Purkinje cell (primary cell): Measurements from ENCODE around the gene SLC25A25. TPM values are rescaled to one million over a fixed set of nuclear protein-coding genes. Genes with fewer than 3 reads are reported as not detected.

Source experiments
- polyA plus RNA-seq: library from polyadenylated mRNA; unstranded; fragments of >200 nt; fragmentation: Nextera tagmentation; gene quantifications from 2 replicates; pipeline ENCODE4 v1.2.1, GENCODE V29; 2014

The SLC25A25 gene
- polyA plus RNA-seq = 5.9 and 7.0 TPM in 2 replicates

GRCh38 chr9:128067645-128068385 is at the start of gene SLC25A25:
SLC25A25 (plus strand) TSS chr9:128068232; CDS start chr9:128068320, 88 bp downstream.

GRCh38 chr9:128066713-128067644 is 1.1 kb upstream of the SLC25A25 start, which contains the start of gene NAIF1:
NAIF1 (minus strand) TSS chr9:128067320; CDS start chr9:128067101, 219 bp downstream.

GRCh38 chr9:128127568-128127989 is 59.5 kb downstream of the SLC25A25 start, which contains the start of gene PTGES2:
PTGES2 (minus strand) TSS chr9:128127729; CDS start chr9:128127717, 12 bp downstream.

GRCh38 chr9:128149001-128149701 is 81.1 kb downstream of the SLC25A25 start, which contains the start of gene LCN2:
LCN2 (plus strand) TSS chr9:128149453; CDS start chr9:128149526, 73 bp downstream.

Other genes starting within 250 kb of the SLC25A25 start
- 0.08 TPM in 1 of 2 replicates, not detected in the other for gene ENG, start 213.6 kb upstream of the SLC25A25 start, polyA plus RNA-seq
- gene AK1, start 190.6 kb upstream of the SLC25A25 start, polyA plus RNA-seq = 86.9 and 113 TPM in 2 replicates
- gene ST6GALNAC6, start 168.6 kb upstream of the SLC25A25 start, polyA plus RNA-seq = 2.7 and 6.1 TPM in 2 replicates
- gene ST6GALNAC4, start 151.2 kb upstream of the SLC25A25 start, polyA plus RNA-seq = 1.7 TPM in 2 replicates
- gene PIP5KL1, start 137.5 kb upstream of the SLC25A25 start, polyA plus RNA-seq = not detected in 2 replicates
- gene DPM2, start 130.4 kb upstream of the SLC25A25 start, polyA plus RNA-seq = 13.0 and 32.8 TPM in 2 replicates
- 1.2 and 4.2 TPM in 2 replicates for gene EEIG1, start 87.2 kb upstream of the SLC25A25 start, polyA plus RNA-seq
- gene NAIF1, start 912 bp upstream of the SLC25A25 start, polyA plus RNA-seq = 2.3 and 4.7 TPM in 2 replicates
- gene PTGES2, start 59.5 kb downstream of the SLC25A25 start, polyA plus RNA-seq = 6.8 and 6.9 TPM in 2 replicates
- gene LCN2, start 81.2 kb downstream of the SLC25A25 start, polyA plus RNA-seq = not detected in 2 replicates
- 10.5 and 53.4 TPM in 2 replicates for gene BBLN, start 92.0 kb downstream of the SLC25A25 start, polyA plus RNA-seq
- 21.3 and 22.2 TPM in 2 replicates for gene CIZ1, start 123.3 kb downstream of the SLC25A25 start, polyA plus RNA-seq
- 35.0 and 55.1 TPM in 2 replicates for gene DNM1, start 135.1 kb downstream of the SLC25A25 start, polyA plus RNA-seq
- 33.1 and 34.8 TPM in 2 replicates for gene GOLGA2, start 207.8 kb downstream of the SLC25A25 start, polyA plus RNA-seq
- gene SWI5, start 208.0 kb downstream of the SLC25A25 start, polyA plus RNA-seq = 31.8 and 33.4 TPM in 2 replicates